Endothelial cell (in vitro differentiated cells): ENCODE results near the gene GPR15LG. TPM values are rescaled to one million over a fixed set of nuclear protein-coding genes. Genes with fewer than 3 reads are reported as not detected.

Source experiments
- DNase-seq: peaks from one replicate; pipeline ENCODE4 v3.0.0; 2021; ENCODE audit warnings: low spot score
- H3K27ac Mint-ChIP-seq: one replicate; pipeline ENCODE4 v1.8.0; 2021; ENCODE audit warnings: mixed read lengths, inconsistent platforms; ENCODE audit not compliant: unreplicated experiment
- H3K27me3 Mint-ChIP-seq: one replicate; pipeline ENCODE4 v1.8.0; 2021; ENCODE audit warnings: mild to moderate bottlenecking, moderate library complexity, mixed read lengths, inconsistent platforms; ENCODE audit not compliant: unreplicated experiment
- H3K36me3 Mint-ChIP-seq: one replicate; pipeline ENCODE4 v1.8.0; 2021; ENCODE audit warnings: mild to moderate bottlenecking, low read depth, mixed read lengths, inconsistent platforms; ENCODE audit not compliant: unreplicated experiment
- H3K4me1 Mint-ChIP-seq: one replicate; pipeline ENCODE4 v1.8.0; 2021; ENCODE audit warnings: mild to moderate bottlenecking, mixed read lengths, inconsistent platforms; ENCODE audit not compliant: unreplicated experiment
- H3K4me3 Mint-ChIP-seq: one replicate; pipeline ENCODE4 v1.8.0; 2021; ENCODE audit warnings: mild to moderate bottlenecking, mixed read lengths, inconsistent platforms; ENCODE audit not compliant: unreplicated experiment
- H3K9me3 Mint-ChIP-seq: one replicate; pipeline ENCODE4 v1.8.0; 2021; ENCODE audit warnings: mixed read lengths, inconsistent platforms; ENCODE audit not compliant: unreplicated experiment
- CTCF ChIP-seq: fragments of 200-600 bp; sonication (generic); IDR thresholded peaks from one replicate; pipeline ENCODE4 v1.5.0; 2021; ENCODE audit warnings: antibody characterized with exemption; ENCODE audit not compliant: unreplicated experiment
- total RNA-seq: library from RNA; stranded (reverse); fragmentation: NEBNext Ultra II Directional; extraction: Animal tissue kit (Norgen Biotek cat#: 25700); gene quantifications from one replicate; pipeline ENCODE4 v1.2.1, GENCODE V29; 2021; ENCODE audit not compliant: unreplicated experiment

Gene GPR15LG
- total RNA-seq, 1 donor from 2014 or later: not detected

DNA sequence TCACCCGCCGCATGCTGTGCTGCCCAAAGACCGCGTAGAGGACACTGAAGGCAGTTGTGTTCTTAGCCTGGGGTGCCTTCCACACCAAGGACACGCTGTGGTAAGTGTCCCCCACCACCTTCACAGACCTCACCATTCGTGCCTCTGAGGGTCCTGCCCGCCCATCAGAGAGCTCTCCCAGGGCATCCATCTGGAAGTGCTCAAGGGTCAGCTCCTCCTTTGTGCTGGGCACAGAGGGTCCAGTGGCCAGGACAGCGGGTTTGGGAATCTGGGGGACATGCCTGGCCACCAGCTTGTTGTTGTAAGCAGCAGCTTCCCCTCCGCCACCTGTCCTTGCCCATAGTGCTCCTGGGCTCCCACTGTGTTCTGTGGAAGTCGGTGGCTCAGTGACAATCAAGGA is 58.8 kb downstream of the GPR15LG start:
- no peak for DNase-seq
- H3K4me3 Mint-ChIP-seq: no peak overlapping the region
- H3K36me3 Mint-ChIP-seq: no peaks in the 10 kb centered on the region
- no peaks in the 10 kb centered on the region for H3K9me3 Mint-ChIP-seq
- TF ChIP-seq CTCF: no peak
- peaks cover 2% of the 10 kb centered on the region for H3K27me3 Mint-ChIP-seq
- H3K27ac Mint-ChIP-seq: no peak overlapping the region
- H3K4me1 Mint-ChIP-seq: no peaks in the 10 kb centered on the region

GRCh38 chr10:84233940-84234339 is 60.3 kb downstream of the GPR15LG start:
- no peak overlapping the region for H3K27ac Mint-ChIP-seq
- TF ChIP-seq CTCF: no peak
- no peaks in the 10 kb centered on the region for H3K4me1 Mint-ChIP-seq
- DNase-seq: no peak
- H3K27me3 Mint-ChIP-seq: peaks cover 2% of the 10 kb centered on the region
- no peak overlapping the region for H3K4me3 Mint-ChIP-seq
- H3K36me3 Mint-ChIP-seq: no peaks in the 10 kb centered on the region
- H3K9me3 Mint-ChIP-seq: no peaks in the 10 kb centered on the region

DNA sequence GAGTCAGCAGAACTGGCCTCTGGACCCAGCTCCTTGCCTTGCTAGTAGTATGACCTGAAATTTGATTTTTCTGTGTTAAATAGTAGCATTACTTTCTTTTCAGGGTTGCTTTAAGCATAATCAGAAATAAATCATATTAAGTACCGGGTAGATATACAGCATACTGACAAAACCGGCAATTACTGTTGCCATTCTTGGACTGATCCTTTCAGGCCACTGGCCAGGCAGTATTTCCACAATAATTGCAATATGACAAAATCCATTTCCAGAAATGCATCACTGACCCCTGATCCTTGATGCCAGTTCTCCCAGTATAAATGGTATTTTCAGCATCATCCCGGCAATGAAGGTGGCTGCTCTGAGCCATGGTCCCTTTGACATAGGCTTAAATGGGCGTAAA is 60.9 kb downstream of the GPR15LG start:
- no peaks in the 10 kb centered on the region for H3K4me1 Mint-ChIP-seq
- H3K36me3 Mint-ChIP-seq: no peaks in the 10 kb centered on the region
- no peak for DNase-seq
- no peak for TF ChIP-seq CTCF
- no peaks in the 10 kb centered on the region for H3K9me3 Mint-ChIP-seq
- no peak overlapping the region for H3K4me3 Mint-ChIP-seq
- peaks cover 3% of the 10 kb centered on the region for H3K27me3 Mint-ChIP-seq
- no peak overlapping the region for H3K27ac Mint-ChIP-seq

Other genes starting within 250 kb of the GPR15LG start
- gene GHITM, start 34.3 kb upstream of the GPR15LG start, total RNA-seq: 97.8 TPM
- gene CDHR1, start 20.7 kb downstream of the GPR15LG start, total RNA-seq: 1.3 TPM
- not detected for gene LRIT2, start 51.7 kb downstream of the GPR15LG start, total RNA-seq
- not detected for gene LRIT1, start 67.7 kb downstream of the GPR15LG start, total RNA-seq
- not detected for gene RGR, start 71.3 kb downstream of the GPR15LG start, total RNA-seq
- 80.2 TPM for gene CCSER2, start 154.8 kb downstream of the GPR15LG start, total RNA-seq